Stimulated activated CD8-positive, alpha-beta memory T cell treated with anti-CD3 and anti-CD28 coated beads, Interleukin-12 subunit alpha, Interleukin-12 subunit beta, amount 100 ng/mL, for 4 hours (primary cell): ENCODE data around the gene RAB11FIP3.
"Not testable (repeated sequence)": the region's sequence is repeated elsewhere in the genome, so short reads cannot be mapped to it uniquely, and the experiment has no call there.

ENCODE experiments used
- DNase-seq: peaks from one replicate; pipeline ENCODE4 v3.0.0-alpha.2; 2020; ENCODE audit warnings: low read depth

RAB11FIP3 gene

GRCh38 chr16:495127-495748 is 69.8 kb downstream of the RAB11FIP3 start:
- DNase-seq, result no peak

- no peak for DNase-seq
Measured at GRCh38 chr16:496097-496886, 70.8 kb downstream of the RAB11FIP3 start.

GRCh38 chr16:497258-497657 is 71.8 kb downstream of the RAB11FIP3 start:
- no peak for DNase-seq

GRCh38 chr16:499924-500323 is 74.5 kb downstream of the RAB11FIP3 start:
- DNase-seq, result no peak

- no peak for DNase-seq
Measured at GRCh38 chr16:500709-501108, 75.3 kb downstream of the RAB11FIP3 start.

- no peak for DNase-seq
Measured at GRCh38 chr16:502179-502943, 76.9 kb downstream of the RAB11FIP3 start.

- no peak for DNase-seq
Measured at GRCh38 chr16:503150-504071, 78.0 kb downstream of the RAB11FIP3 start.

GRCh38 chr16:505479-506245 is 80.2 kb downstream of the RAB11FIP3 start:
- DNase-seq, result no peak

- DNase-seq, result no peak
Measured at GRCh38 chr16:506246-506546, 80.7 kb downstream of the RAB11FIP3 start.

- DNase-seq, result not testable (repeated sequence)
Measured at GRCh38 chr16:507527-507926, 82.1 kb downstream of the RAB11FIP3 start.

GRCh38 chr16:507996-508395 is 82.5 kb downstream of the RAB11FIP3 start:
- no peak for DNase-seq

- no peak for DNase-seq
Measured at GRCh38 chr16:508884-509736, 83.7 kb downstream of the RAB11FIP3 start.

- no peak for DNase-seq
Measured at GRCh38 chr16:510066-510825, 84.8 kb downstream of the RAB11FIP3 start.

- DNase-seq, result no peak
Measured at GRCh38 chr16:512802-513201, 87.4 kb downstream of the RAB11FIP3 start.

GRCh38 chr16:513950-514349 is 88.5 kb downstream of the RAB11FIP3 start:
- no peak for DNase-seq

- DNase-seq, result no peak
Measured at GRCh38 chr16:515175-515938, 89.9 kb downstream of the RAB11FIP3 start.

GRCh38 chr16:515939-516226 is 90.4 kb downstream of the RAB11FIP3 start:
- DNase-seq, result no peak

GRCh38 chr16:516301-516700 is 90.9 kb downstream of the RAB11FIP3 start:
- DNase-seq, result no peak

GRCh38 chr16:518858-519257 is 93.4 kb downstream of the RAB11FIP3 start:
- no peak for DNase-seq
